Renal cortical epithelial cell (primary cell): Measurements from ENCODE around the gene STYXL2. TPM values are rescaled to one million over a fixed set of nuclear protein-coding genes. Genes with fewer than 3 reads are reported as not detected.
A peak's percentile ranks its signal among the peaks of the same experiment; 100 is the strongest.

Source experiments
- DNase-seq: peaks from one replicate; pipeline ENCODE4 v3.0.0-alpha.2; 2011; ENCODE audit warnings: low read depth
- total RNA-seq: library from RNA; depleted of rRNA; stranded (reverse); fragments of >200 nt; gene quantifications from 2 replicates; pipeline ENCODE4 v1.2.3, GENCODE V29; 2014

STYXL2 gene
- total RNA-seq, 1 donor from 2014 or later: 0.05 TPM

DNA sequence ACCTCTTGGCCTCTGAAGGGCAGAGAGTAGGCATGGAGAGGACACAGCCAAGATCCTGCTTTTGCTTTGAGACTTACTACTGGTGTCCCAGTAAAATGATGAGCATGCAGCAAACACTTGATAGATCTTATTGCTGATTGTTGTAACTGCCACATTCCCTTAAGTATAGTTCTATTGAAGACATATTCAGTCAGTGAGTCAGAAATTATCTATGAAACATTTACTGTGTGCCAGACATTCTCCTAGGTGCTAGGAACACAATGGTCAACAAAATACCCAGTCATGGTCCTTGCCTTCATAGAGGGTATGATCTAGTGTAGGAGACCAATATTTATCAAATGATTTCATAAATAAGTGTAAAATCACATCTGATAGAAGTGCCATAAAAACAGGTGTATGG is 13.6 kb downstream of the STYXL2 start:
- peak; percentile 82 for DNase-seq

DNA sequence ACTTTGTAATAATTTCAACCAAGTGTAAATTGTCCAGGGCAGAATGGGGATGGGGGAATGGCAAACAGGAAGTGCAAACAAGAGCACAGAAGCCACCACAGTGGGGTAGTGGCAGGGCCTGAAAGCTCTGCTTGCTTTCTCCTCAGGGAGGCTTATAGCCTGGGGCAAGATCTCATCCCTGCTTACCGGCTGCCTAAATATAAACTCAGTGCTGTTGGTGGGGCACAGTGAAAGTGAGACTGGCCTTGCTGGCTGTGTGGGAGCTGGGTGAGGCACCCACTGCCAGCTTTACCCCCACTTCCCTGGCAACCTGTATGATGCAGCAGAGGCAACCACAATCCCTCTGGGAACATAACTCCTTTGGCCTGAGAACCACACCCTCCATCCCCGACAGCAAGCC is 15.2 kb downstream of the STYXL2 start:
- DNase-seq: peak; percentile 41

DNA sequence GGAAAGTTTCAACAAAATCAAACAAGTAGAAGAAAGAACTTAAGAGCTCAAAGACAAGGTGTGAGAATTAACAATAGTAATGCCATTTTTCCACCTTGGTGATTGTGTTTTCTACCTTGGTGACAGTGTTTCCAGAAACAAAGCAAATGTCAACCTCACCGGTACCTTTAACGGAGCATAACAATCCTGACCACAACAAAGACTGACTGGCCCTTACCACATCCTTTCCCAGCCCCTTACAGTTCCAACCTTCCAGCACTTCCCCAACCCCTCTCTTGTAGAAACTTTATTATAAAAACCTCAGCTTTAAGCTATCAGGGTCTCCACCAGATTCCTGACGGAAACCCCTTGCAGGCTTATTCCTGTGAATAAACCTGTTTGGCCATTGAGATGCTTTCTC is 16.7 kb downstream of the STYXL2 start:
- DNase-seq: peak; percentile 67

DNA sequence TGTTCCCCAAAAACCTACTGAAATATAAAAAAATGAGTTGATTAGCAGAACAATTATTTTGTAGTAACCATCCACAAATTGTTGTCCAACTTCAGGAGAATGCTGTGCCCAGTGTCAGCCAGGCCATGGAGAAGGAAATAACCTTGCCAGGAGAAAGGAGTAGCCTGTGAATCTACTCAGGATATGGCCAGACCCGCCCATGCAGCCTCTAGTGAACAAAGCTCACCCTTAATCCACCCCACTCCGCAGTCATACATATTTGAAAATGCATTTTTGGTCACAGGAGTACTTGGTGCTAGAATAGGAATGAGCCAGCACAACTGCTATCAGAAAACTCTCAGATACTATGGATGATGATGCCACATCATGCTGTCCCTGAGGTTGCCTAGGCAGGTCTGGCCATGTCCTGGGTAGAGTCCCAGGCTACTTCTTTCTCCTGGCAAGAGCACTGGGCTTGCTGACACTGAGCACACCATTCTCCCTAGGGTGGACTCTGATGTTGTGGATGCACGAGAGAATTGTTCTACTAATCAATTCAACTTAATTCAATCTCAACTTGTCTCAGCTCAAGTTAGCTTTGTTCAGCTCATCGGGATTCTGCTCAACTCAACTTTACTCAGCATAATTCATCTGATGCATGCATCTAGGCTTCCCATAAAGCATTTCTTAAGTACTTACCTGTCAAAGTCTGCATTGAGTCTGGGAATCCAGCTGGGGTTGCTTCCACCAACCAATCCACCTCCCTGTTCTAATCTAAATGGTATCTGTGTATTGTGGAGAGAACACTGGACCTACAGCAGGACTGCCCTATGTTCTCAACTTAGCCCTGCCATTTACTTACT is 18.2 kb downstream of the STYXL2 start:
- DNase-seq: no peak

DNA sequence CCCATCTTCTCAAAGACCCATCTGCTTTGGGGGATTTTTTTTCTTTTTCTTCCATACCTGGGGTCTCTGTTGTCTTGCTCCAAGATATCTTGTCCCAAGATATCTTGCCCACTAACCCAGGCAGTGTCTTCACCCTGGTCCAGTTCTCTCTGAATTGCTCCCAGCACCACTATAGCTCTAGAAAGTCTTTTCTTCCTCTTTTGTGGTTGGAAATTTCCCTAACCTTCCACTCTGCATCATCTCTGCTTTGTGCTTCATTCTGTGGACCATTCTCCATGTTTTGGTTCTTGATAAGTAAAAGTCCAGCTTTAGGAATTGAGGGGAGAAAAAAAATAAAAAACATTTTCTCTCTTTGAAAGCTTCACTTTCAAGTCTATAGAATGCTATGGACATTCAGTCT is 20.9 kb downstream of the STYXL2 start:
- no peak for DNase-seq

DNA sequence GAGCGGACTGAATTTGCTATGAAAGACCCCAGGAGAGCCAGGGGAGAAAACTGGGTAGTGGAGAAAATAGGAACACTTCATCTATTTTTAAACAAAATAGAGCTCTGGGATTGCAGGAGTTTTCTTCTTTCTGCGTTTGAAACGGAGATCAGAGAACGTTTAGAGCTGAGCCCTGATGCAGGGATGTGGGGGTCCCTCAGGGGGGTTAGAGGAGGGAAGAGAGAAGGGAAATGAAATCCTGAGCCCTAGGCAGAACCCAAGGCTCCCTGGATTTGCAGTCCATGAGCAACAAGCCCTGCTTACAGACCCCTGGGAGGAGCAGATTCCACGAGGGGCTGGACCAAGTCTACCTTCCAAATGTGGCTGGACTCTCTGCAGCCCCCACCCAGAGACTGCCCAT is 21.8 kb downstream of the STYXL2 start:
- no peak for DNase-seq

DNA sequence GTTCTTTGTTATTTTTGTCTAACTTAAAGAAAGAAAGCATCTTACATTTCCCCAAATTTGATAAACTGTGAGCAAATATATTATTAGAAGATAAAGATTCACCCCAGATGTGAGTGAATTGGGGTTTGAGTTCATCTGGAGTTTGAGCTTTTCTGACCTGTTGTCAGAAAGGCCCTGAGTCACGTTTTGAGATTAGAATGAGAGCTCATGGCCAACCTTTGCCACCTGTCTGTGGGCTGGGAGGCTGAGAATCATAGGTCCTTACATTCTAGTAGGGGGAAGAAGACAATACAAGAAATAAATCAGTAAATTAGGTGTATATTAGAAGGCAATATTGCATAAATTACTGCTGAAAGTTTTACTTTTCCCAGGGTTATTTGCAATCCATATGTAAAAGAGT is 22.3 kb downstream of the STYXL2 start:
- no peak for DNase-seq

DNA sequence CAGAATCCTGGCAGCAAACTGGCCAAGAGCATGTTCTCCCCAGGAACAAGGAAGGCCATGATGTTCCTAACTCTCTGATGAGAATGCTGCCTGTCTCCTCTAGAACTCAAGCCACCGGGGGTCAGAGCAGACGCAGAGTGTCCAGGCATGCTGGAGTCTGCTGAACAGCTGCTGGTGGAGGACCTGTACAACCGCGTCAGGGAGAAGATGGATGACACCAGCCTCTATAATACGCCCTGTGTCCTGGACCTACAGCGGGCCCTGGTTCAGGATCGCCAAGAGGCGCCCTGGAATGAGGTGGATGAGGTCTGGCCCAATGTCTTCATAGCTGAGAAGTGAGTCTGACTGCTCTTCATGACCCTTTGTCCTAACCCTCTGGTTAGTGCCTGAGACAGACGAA is 23.4 kb downstream of the STYXL2 start:
- no peak for DNase-seq

DNA sequence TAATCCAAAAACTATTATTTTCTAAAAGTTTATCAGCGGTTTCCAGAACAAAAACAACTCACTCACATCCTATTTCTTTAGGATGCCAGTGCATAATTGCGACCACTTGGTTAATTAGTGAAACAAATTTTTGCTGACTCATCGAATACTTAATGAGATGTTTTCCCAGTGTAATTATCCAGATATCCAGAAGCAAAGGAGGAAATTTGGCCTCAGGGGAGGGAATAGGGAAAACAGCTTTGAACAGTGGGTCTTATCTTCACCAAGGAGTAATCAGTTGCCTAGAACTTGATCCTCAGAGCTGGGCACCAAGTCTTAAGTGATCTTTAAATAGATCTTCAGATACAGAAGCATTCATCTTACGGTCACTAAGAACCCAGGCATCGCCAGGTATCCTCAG is 24.3 kb downstream of the STYXL2 start:
- DNase-seq: peak; percentile 19

DNA sequence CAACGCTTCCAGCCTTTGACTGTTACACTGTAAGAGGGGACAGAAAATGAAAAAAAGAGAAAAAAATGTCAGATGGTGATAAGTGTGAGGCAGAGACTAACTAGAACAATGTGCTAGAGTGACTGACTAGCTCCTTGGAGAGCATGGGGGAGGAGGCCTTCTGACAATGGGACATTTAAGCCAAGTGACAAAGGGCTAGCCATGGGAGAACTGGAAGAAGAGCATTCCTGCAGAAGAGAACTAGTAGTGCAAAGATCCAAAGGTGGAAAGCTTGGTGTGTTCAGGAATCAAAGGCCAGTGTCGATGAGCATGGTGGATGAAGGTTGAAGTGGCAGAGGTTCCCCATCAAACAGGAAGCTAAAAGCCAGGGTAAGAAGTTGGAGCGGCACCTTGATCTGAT is 25.8 kb downstream of the STYXL2 start:
- DNase-seq: no peak

DNA sequence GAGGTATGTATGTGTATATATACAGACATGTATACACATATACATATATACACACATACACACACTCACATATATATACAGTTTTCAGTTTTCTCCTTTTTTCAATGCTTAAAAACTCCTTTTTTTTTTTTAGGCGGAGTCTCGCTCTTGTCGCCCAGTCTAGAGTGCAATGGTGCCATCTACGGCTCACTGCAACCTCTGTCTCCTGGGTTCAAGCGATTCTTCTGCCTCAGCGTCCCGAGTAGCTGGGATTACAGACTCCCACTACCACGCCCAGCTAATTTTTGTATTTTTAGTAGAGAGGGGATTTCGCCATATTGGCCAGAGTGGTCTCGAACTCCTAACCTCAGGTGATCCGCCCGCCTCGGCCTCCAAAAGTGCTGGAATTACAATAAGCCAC is 27.0 kb downstream of the STYXL2 start:
- no peak for DNase-seq

DNA sequence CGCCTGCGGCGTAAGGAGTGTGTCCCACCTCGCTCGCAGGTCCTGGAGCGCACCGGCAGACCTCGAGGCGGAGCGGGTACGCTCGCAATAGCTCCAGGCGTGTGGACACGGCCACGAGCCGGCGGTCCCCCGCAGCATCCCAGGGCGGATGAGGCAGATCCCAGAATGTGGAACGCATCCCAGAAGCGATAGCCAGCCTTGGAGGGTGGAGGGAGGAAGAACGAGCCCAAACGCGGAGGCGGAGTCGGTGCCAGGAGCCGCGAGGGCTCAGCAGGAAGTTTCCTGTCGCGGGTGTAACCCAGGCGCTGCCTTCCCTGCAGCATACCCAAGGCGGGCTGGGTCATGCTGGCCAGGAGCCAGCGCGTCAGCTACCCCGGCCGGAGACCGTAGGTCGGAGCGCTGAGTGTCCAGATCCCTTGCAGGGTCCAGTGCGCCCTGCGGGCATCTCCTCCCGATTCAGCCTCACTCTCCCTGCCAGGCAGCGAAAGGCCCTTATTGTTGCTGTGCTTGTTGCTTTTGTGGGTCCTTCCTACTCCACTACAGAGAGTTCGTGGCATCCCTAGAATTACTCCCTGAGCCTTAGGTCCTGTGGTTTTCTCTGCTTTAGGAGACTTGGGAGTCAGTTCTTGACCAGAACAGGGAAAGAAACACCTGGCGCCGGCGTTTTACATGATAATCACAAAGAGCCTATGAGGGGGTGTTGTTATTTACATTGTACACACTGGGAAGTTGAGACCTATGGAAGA is 27.7 kb downstream of the STYXL2 start:
- peak; percentile 54 for DNase-seq

DNA sequence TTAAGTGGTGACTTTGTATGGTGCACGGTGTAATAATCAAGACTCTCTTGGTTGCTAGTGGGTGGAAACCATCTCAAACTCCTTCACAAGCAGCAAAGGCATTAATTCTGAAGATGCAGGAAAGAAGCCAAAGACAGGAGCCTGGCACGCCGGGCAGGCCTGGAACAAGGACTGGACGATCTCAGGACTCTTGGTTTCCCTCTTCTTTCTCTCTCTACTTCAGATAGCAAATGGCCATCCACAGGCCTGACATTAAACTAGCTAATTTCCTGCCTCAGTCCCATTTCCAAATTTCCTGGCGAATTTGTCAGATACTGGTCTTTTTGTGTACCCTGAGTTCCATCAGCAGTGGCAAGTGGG is 28.2 kb downstream of the STYXL2 start:
- DNase-seq: no peak

DNA sequence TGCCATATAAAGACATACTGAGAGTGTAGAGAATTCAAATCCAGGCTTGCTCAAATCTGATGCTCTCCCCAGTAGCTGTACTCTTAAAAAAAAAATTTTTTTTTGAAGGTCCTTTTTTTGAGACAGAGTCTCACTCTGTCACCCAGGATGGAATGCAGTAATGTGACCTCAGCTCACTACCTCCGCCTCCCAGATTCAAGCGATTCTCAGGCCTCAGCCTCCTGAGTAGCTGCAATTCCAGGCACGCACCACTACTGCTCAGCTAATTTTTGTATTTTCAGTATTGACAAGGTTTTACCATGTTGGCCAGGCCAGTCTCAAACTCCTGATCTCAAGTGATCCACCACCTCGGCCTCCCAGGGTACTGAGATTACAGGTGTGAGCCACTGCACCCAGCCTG is 28.7 kb downstream of the STYXL2 start:
- no peak for DNase-seq

DNA sequence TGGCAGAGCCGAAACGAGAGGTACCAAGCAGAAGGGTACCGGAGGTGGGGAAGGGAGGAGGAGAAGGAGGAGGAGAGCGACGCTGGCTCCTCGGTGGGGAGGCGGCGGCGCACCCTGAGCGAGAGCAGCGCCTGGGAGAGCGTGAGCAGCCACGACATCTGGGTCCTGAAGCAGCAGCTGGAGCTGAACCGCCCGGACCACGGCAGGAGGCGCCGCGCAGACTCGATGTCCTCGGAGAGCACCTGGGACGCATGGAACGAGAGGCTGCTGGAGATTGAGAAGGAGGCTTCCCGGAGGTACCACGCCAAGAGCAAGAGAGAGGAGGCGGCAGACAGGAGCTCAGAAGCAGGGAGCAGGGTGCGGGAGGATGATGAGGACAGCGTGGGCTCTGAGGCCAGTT is 32.4 kb downstream of the STYXL2 start:
- DNase-seq: no peak

DNA sequence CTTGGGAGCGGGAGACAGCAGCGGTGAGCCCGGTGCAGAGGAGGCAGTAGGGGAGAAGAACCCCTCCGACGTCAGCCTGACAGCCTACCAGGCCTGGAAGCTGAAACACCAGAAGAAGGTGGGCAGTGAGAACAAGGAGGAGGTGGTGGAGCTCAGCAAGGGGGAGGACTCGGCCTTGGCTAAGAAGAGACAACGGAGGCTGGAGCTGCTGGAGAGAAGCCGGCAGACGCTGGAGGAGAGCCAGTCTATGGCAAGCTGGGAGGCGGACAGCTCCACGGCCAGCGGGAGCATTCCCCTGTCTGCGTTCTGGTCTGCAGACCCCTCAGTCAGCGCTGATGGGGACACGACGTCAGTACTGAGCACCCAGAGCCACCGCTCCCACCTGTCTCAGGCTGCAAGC is 32.9 kb downstream of the STYXL2 start:
- DNase-seq: no peak

DNA sequence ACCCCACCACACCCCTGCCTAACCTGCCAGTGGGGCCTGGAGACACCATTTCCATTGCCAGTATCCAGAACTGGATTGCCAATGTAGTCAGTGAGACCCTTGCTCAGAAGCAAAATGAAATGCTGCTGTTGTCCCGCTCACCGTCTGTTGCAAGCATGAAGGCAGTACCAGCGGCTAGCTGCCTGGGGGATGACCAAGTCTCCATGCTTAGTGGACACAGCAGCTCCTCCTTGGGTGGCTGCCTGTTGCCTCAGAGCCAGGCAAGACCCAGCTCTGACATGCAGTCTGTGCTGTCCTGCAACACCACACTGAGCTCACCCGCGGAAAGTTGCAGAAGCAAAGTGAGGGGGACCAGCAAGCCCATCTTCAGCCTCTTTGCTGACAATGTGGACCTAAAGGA is 33.4 kb downstream of the STYXL2 start:
- no peak for DNase-seq

DNA sequence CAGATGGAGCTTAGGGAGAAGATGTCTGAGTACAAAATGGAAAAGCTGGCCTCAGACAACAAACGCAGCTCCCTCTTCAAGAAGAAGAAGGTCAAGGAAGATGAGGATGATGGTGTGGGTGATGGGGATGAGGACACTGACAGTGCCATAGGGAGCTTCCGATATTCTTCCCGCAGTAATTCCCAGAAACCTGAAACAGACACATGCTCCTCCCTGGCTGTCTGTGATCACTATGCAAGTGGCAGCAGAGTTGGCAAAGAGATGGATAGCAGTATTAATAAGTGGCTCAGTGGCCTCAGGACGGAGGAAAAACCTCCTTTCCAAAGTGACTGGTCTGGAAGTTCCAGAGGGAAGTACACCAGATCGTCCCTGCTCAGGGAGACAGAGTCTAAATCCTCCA is 33.8 kb downstream of the STYXL2 start:
- no peak for DNase-seq

DNA sequence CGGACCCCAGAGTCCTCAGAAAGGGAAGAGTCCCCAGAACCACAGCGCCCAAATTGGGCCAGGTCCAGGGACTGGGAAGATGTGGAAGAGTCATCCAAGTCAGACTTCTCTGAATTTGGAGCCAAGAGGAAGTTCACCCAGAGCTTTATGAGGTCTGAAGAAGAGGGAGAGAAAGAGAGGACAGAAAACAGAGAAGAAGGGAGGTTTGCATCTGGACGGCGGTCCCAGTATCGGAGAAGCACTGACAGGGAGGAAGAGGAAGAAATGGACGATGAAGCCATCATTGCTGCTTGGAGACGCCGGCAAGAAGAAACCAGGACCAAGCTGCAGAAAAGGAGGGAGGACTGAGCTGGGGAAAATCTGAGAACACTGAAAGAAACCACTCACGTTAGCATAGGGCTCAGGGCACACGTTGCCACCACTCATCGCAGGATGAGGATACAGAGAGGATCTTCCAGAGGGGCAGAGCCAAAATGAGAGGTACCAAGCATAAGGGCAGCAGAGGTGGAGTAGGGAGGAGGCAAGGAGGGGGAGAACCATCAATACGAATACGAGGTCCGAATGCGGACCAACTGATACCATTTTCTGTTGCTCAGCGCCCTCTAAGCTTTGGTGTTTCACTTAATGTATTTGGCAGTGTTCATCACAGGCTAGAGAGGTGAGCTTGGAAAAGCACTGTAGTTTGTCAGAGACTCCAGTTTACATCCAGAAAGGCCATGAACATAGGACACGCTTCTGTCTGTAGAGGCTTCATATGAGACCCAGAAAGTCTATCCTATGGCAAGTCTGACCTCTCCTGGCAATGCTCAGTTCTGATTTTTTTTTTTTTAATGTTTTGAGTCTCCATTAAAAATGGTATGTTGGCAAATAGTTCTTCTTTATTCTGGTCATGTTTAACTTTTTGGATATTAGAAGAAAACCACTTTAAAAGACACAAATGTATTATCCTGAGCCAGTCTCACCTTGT is 34.7 kb downstream of the STYXL2 start:
- peak; percentile 11 for DNase-seq

DNA sequence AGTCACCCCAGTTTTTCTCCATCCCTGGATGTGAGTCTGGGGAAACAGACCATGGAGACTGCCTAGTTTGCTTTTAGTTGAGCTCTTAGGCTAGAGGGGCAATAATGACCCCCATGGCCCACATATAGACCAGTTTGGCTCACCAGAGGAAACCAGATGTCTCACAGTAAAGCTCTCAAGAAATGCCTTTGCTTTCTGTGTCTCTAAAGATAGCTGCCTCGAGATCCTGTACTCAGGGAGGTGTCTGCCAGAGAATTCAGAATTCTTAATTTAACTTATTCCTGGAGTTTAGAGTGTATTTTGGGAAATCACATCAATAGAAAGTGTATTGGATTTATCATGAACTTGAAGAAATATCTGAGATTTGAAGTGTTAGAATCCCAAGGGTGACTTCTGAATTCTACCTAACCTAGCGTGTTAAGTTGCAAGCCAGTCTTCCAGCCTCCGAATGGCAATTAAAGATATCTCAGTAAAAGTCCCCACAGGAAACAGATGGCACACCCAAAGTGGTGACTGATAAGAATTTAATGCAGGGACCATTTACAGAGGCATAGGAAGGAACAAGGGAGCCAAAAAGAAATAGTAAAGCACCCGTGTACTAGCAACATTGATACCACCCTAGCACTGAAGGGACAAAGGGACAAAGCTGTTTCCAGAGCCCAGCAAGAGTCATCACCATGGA is 37.1 kb downstream of the STYXL2 start:
- no peak for DNase-seq

DNA sequence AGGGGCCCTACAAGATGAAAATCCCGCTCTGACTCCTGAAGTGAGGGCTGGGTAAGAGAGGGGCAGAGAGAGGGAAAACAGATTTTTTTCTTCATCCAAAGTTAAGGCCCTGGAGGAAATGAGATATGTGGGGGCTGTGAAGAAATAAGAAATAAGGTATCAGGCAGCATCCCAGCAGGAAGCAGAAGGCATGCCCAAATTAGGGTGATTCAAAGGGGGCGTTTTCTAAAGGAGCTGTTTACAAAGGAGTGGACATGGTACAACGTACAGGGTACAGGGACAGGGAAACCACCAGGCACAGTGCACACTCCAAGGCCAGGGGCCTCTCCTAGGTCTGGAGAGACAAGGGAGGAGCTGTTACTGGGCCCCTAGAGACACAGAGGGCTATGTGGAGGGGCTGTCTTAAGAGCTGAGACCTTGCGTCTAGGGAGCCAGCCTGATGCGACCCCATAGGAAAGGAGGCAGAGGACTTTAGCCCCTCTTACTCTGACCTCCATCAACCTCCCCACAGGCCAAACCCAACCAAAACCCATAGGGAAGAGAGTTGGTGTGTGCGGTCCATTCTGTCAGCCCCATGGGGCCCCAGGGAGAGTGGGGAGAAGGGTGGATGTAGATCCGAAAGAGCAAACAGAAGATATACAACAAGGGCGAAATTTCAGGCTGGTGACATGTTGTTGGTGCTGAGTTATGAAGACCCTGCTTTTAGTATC is 38.6 kb downstream of the STYXL2 start:
- DNase-seq: no peak
